HL-60 (cell line): ENCODE data around the gene GPS1.

ENCODE experiments used
- GABPA ChIP-seq: IDR thresholded peaks from 2 replicates; pipeline ENCODE4 v1.6.1; 2012; ENCODE audit warnings: low read depth
- POLR2AphosphoS5 ChIP-seq: IDR thresholded peaks from 2 replicates; pipeline ENCODE4 v1.6.1; 2012; ENCODE audit warnings: low read depth
- REST ChIP-seq: IDR thresholded peaks from 2 replicates; pipeline ENCODE4 v1.6.1; 2012; ENCODE audit warnings: low read depth; ENCODE audit not compliant: insufficient replicate concordance
- SPI1 ChIP-seq: IDR thresholded peaks from 2 replicates; pipeline ENCODE4 v1.6.1; 2012; ENCODE audit warnings: low read depth, mild to moderate bottlenecking, borderline replicate concordance
- TF ChIP-seq, protein P1 (sequence below): IDR thresholded peaks from one replicate; pipeline ENCODE4 v1.5.1; 2011; ENCODE audit warnings: low read length, control low read depth, inconsistent platforms; ENCODE audit not compliant: insufficient read depth

GRCh38 chr17:82045936-82046484 lies 5.7 kb upstream of the GPS1 start:
- TF ChIP-seq, protein P1, sequence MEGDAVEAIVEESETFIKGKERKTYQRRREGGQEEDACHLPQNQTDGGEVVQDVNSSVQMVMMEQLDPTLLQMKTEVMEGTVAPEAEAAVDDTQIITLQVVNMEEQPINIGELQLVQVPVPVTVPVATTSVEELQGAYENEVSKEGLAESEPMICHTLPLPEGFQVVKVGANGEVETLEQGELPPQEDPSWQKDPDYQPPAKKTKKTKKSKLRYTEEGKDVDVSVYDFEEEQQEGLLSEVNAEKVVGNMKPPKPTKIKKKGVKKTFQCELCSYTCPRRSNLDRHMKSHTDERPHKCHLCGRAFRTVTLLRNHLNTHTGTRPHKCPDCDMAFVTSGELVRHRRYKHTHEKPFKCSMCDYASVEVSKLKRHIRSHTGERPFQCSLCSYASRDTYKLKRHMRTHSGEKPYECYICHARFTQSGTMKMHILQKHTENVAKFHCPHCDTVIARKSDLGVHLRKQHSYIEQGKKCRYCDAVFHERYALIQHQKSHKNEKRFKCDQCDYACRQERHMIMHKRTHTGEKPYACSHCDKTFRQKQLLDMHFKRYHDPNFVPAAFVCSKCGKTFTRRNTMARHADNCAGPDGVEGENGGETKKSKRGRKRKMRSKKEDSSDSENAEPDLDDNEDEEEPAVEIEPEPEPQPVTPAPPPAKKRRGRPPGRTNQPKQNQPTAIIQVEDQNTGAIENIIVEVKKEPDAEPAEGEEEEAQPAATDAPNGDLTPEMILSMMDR, result no peak
- TF ChIP-seq REST (no peak), SPI1 (no peak), POLR2AphosphoS5 (no peak), GABPA (no peak)
